Upper lobe of left lung (tissue), 4 donors: ENCODE measurements around the gene SLCO1B3.

Experiments
- CTCF ChIP-seq, 6 experiments: fragments of 450-650 bp in 4 of 6; fragments of 200-600 bp in 2 of 6; sonication (generic) in 2 of 6; IDR thresholded peaks; one replicate each; pipeline ENCODE4 v1.5.1; 2016 to 2019; ENCODE audit warnings: antibody characterized with exemption in 6 of 6
- EP300 ChIP-seq, 4 donors: sonication (generic); formaldehyde crosslinking; IDR thresholded peaks; one replicate each; pipeline ENCODE4 v1.5.1; 2017; ENCODE audit warnings: antibody characterized with exemption in 4 of 4, control low read depth in 2 of 4
- POLR2A ChIP-seq, 4 donors: fragments of 450-650 bp; IDR thresholded peaks; one replicate each; pipeline ENCODE4 v1.5.1; 2016 to 2017; ENCODE audit warnings: antibody characterized with exemption in 4 of 4, mild to moderate bottlenecking in 2 of 4

DNA sequence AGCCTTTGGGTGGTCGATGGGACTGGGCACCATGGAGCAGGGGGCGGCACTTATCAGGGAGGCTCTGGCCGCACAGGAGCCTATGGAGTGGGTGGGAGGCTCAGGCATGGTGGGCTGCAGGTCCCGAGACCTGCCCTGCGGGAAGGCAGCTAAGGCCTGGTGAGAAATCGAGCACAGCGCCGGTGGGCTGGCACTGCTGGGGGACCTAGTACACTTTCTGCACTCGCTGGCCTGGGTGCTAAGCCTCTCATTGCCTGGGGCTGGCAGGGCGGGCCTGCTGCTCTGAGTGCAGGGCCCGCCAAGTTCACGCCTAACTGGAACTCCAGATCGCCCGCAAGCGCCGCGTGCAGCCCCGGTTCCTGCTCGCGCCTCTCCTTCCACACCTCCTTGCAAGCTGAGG, 33.1 kb upstream of the SLCO1B3 start:
- no peak for TF ChIP-seq CTCF (IDR thresholded peaks at IDR 0.05)
- TF ChIP-seq POLR2A (IDR thresholded peaks at IDR 0.05), result no peak
- no peak for TF ChIP-seq EP300 (IDR thresholded peaks at IDR 0.05)
